NCI-H1092 (cell line): ENCODE results near the gene DACT2.
"Not testable (repeated sequence)": the region's sequence is repeated elsewhere in the genome, so short reads cannot be mapped to it uniquely, and the experiment has no call there.

ENCODE experiments used
- DNase-seq: peaks from one replicate; lab custom pipeline; 2025; lab: John Stamatoyannopoulos, UW

Gene DACT2

GRCh38 chr6:168303982-168304751 is 15.4 kb downstream of the DACT2 start:
- DNase-seq, result no peak

DNA sequence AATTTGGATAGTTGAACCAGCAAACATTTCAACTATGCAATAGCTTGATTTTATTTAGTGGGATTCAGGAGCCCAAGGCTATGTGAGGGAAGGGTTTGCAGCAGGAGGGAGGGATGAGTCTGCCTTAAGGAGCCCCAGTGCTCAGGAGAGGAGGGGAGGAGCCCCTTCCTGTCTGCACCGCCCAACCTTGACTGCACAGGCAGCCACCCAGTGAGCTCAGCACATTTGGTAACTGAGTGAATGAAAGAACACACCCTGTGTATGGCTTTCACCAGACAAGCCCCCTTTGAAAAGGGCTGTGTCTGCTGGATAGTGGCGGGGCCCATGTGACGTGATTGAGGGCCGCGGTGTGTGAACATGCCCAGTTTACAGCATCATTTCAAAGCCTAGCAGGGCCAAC is 17.0 kb downstream of the DACT2 start:
- no peak for DNase-seq

DNA sequence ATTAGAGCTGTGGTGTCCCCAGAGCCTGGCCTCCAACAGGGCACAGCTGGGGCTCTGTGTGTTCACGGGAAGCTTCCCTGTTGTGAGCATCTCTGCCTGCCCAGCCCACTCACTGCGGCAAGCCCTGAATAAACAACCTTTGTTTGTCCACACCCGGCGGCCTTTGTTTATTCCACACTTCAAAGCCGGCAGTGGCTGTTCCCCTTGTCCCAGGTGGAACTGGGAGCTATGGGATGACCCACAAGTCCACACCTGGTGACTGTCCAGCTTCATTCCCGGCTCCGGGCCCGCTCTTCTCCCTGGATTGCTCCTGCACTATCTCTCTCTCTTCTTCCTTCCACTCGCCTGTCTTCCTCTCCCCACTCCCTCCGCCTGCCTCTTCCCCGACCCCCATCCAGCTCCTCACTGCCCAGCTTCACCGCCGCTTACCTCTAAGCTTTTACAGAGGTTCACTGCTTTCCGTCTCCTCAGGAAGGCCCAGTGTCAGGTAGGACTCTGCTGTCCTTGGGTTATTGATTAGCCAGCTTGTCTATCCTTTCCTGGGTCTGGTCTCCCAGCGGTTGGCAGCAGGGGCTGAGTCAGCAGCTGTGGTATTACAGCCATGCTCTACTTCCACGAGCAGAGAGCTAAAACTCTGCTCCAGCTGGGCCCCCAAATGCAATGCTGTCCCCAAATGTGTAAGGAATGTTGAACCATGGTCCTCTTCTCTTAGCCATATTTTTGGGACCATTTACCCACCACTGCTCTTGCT is 17.8 kb downstream of the DACT2 start:
- peak; percentile 91 for DNase-seq

GRCh38 chr6:168300975-168301647 is 18.5 kb downstream of the DACT2 start:
- no peak for DNase-seq

DNA sequence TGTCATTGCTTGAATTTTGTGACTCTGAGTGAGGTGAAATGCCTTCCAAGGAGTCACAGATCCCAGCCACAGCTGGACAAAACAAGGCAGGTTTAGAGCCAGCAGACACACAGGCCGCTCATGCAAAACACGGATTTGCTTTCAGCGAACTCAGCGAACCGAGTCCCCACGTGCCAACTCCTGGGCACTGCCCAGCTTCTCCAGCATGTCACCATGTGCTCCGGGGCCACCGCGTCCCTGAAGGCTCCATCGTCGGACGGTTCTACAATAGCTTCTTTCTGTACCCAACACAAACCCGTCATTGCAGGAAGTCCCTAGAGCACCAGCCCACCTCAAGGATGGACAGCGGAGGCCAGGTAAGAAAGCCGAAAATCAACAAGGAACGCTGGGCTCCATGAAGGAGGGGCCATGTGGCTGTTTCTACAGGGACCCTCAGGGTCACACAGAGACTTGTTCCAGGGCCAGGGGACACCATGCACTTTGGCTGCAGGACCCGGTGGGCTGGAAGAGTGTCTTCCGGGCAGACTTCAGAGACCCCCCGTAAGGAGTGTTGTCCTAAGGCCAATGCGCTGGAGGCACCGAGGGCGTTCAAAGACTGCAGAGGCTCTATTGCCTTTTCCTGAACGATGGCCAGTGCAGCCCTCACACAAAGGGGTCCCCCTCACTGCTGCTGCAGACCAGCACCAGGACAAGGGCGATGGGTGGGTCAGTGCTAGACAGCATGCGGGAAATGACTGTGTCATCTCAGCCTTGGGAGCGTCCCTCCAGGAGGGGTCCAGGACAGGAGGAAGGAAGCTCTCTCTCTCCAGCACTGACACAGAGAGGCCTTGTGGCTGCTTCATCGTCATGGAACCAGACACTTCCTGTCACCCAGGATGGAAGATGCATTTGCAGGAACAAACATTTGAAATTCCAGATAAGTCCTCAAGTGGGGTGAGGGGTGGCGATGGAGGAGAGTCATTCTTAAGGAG is 19.8 kb downstream of the DACT2 start:
- DNase-seq, result no peak

GRCh38 chr6:168297643-168298042 is 21.9 kb downstream of the DACT2 start:
- DNase-seq, result no peak

DNA sequence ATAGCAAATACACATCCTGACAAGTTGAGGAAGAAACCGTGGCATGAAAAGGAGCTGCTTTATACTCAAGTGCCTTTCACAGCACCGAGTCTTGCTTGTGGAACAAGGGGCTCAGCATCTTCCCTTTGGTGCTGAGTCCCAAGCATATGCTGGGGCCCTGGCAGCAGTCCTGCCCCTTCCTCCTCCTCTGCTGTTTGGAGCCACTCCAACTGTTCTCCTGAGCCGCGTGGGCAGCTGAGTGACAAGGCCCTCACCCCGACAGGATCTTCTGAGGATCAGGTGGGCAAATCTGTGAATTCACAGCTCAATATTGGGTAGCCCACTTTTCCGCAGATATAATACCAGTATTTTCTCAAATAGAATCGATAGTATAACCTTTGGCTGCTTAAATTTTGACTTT is 24.7 kb downstream of the DACT2 start:
- no peak for DNase-seq

- no peak for DNase-seq
Measured at GRCh38 chr6:168293636-168294530, 25.7 kb downstream of the DACT2 start.

DNA sequence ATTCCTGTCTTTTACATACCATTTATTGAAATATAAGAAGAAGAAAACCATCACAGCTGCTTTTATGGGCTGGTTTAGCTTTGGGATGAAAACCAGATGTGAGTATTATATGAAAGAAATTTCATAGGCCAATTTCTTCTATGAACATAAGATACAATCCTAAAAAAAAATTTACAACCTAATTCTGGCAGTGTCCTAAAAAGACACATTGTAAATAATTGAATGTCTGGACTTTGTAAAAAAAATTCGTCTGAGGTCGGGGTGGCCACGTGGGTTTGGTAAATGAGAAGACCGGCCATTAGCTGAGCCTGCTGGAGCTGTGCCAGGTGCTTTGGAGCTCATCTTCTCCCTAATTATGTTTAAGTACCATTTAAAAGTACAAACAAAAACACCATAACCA is 26.8 kb downstream of the DACT2 start:
- DNase-seq, result peak; percentile 88

- no peak for DNase-seq
Measured at GRCh38 chr6:168291450-168291849, 28.1 kb downstream of the DACT2 start.

GRCh38 chr6:168290095-168290494 is 29.5 kb downstream of the DACT2 start:
- no peak for DNase-seq

GRCh38 chr6:168289571-168289962 is 30.0 kb downstream of the DACT2 start:
- no peak for DNase-seq

GRCh38 chr6:168288781-168289570 is 30.6 kb downstream of the DACT2 start:
- DNase-seq, result no peak

- DNase-seq, result not testable (repeated sequence)
Measured at GRCh38 chr6:168287460-168287859, 32.1 kb downstream of the DACT2 start.

- DNase-seq, result not testable (repeated sequence)
Measured at GRCh38 chr6:168286771-168287446, 32.7 kb downstream of the DACT2 start.

DNA sequence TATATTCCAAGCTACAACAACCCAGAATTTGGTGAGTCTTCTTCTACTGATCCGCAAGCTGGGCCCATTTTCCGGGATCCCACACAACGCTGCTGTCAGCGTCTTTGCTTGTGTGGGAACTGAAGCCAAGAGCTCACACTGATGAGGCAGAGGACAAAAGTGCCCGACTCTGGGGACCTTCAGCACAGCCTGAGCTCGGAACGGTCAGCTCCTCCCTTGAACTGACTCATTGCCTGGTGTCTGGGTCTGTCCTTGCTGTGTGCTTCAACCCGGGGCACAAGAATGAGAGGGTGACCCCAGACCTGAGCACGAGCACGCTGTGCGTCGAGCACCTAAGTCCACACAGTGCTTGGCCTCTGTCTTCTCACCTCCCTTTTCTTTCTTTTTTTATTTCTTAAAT is 33.5 kb downstream of the DACT2 start:
- no peak for DNase-seq

DNA sequence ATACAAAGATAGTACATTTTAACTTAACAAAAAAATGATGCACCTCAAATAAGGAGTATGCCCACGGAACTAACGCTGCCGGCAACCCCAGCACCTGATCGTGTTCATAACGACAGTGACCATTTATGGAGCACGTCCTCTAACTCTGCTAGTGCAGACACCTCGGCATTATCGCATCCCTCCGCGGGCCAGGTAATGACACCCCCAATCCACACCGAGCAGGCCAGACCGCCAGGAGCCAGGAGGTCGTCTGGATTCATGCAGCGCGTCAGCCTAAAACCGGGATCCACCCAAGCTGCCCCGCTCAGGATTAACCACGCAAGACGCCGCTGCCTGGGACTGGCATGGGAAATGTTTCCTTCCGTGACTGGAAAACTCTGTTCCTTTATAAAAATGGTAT is 34.1 kb downstream of the DACT2 start:
- no peak for DNase-seq

GRCh38 chr6:168284187-168284586 is 35.4 kb downstream of the DACT2 start:
- no peak for DNase-seq

GRCh38 chr6:168283686-168284025 is 35.9 kb downstream of the DACT2 start:
- DNase-seq, result no peak
